Amniotic epithelial cell (primary cell): ENCODE results near the gene PFKFB1.

Experiments
- DNase-seq: peaks from one replicate; pipeline ENCODE4 v3.0.0-alpha.2; 2010; ENCODE audit warnings: low read depth

PFKFB1 gene

GRCh38 chrX:54922547-54922946 lies 71.4 kb downstream of the PFKFB1 start:
- DNase-seq = no peak

DNA sequence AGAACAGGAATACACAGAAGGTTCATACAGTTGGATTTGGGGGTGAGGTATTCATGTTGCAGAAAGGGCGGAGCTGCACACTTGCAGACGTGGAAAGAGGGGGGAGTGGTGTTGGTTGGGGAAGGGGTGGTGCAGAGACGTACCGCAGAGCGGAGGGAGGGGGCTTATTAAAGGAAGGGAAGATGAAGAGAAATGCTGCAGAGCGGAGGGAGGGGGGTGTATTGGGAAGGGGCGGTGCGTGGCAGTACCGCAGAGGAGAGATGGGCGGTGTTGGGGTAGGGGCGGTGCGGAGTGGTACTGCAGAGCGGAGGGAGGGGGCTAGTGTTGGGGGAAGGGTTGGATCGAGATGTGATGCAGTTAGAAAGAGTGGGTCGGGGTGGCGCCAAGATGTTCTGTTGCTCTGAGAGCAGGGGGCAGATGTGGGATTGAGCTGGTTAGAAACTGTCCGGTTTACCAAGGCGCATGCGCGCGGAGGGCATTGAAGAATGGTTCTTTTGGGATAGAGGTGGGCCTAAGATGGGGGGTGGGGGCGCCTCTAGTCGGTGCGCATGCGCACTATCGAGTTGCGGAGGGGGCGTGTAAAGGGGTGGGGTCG lies 72.5 kb downstream of the PFKFB1 start:
- DNase-seq = peak; percentile 49

DNA sequence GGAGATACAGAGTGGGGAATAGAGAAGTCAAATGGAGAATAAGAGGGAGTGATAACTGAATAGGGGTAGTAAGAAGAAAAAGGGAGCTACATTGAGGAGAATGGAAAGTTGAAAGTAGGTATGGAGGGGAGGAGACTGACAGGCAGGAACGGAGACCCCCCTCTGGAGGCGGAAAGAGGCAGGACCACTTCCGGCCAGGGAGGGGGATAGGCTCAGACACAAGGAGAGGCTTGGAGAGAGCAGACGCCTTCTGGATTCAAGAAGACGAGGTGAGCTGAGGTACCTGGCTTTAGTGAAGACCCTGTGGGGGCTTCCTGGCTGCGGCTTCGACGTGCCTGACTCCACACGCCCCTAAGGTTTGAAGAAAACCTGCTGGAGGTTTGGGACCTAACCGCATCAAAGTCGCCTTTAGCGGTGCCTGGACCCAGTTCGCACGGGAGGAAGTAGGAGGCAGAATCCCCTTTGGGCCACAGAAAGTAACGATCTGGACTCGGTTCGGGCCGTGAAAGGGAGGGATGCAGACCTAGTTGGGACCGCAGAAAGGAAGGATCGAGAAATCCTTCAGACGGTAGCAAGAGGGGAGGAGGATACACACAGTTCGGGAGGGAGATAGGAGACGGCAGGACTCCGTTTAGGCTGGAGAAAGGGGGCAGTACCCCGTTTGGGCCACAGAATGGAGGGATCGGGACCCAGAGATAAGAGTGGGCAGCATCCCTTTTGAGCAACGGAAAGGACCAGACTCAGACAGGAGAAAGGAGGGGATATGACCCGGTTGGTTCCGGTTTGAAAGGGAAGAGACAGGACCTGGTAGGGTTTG lies 73.2 kb downstream of the PFKFB1 start, which contains the start of gene TRO:
Gene TRO (plus strand): TSS at position 215 of the 817 bp plus-strand sequence. CDS start 1,423 bp downstream, outside the sequence.
- peak; percentile 1 for DNase-seq

GRCh38 chrX:54909941-54910340 lies 84.0 kb downstream of the PFKFB1 start:
- DNase-seq = no peak

GRCh38 chrX:54894159-54894558 lies 99.8 kb downstream of the PFKFB1 start:
- DNase-seq = no peak

DNA sequence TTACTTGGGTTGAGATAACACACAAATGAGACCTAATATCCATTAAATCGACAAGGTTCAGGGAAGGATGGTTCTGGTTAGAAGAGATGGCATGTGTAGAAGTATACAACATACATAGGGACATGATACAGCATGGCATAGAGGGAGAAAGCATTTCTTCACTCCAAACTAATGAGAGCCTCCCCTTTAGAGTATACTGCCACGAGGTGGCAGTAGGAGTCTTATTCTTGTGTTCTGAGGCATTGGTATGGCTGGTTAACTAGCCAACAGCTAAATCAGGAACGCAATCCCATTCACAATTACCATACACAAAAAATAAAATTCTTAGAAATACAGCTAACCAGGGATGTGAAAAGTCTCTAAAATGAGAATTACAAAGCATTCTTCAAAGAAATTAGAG lies 102.4 kb downstream of the PFKFB1 start:
- peak; percentile 42 for DNase-seq

GRCh38 chrX:54885740-54886139 lies 108.2 kb downstream of the PFKFB1 start:
- DNase-seq = no peak
